HEK293 (cell line): ENCODE measurements around the gene RAPGEFL1.

ENCODE experiments used
- GLI2 ChIP-seq: fragments of 450-650 bp; formaldehyde crosslinking; IDR thresholded peaks from 2 replicates; pipeline ENCODE4; 2017; ENCODE audit warnings: missing biosample characterization, missing genetic modification characterization, low read depth, borderline replicate concordance
- HOXA7 ChIP-seq: sonication (generic); formaldehyde crosslinking; IDR thresholded peaks from 2 replicates; pipeline ENCODE4 v1.8.1; 2022; ENCODE audit warnings: missing genetic modification reagents, borderline replicate concordance
- HOXC10 ChIP-seq: sonication (generic); formaldehyde crosslinking; IDR thresholded peaks from 2 replicates; pipeline ENCODE4 v1.8.1; 2023; ENCODE audit warnings: mild to moderate bottlenecking, missing genetic modification reagents
- PATZ1 ChIP-seq: fragments of 450-650 bp; formaldehyde crosslinking; IDR thresholded peaks from 2 replicates; pipeline ENCODE4 v1.5.1; 2016; ENCODE audit warnings: missing biosample characterization, missing genetic modification characterization
- ZBTB17 ChIP-seq: fragments of 450-650 bp; formaldehyde crosslinking; IDR thresholded peaks from 2 replicates; pipeline ENCODE4 v1.5.1; 2016; ENCODE audit warnings: missing biosample characterization, missing genetic modification characterization
- ZBTB6 ChIP-seq: fragments of 450-650 bp; formaldehyde crosslinking; IDR thresholded peaks from 2 replicates; pipeline ENCODE4 v1.5.1; 2017; ENCODE audit warnings: missing biosample characterization, missing genetic modification characterization
- ZFP3 ChIP-seq: fragments of 450-650 bp; formaldehyde crosslinking; IDR thresholded peaks from 2 replicates; pipeline ENCODE4 v1.5.1; 2016; ENCODE audit warnings: low read depth, missing biosample characterization, missing genetic modification characterization
- ZFP37 ChIP-seq: fragments of 450-650 bp; formaldehyde crosslinking; IDR thresholded peaks from 2 replicates; pipeline ENCODE4 v1.5.1; 2016; ENCODE audit warnings: missing biosample characterization, missing genetic modification characterization
- ZNF121 ChIP-seq: fragments of 450-650 bp; formaldehyde crosslinking; IDR thresholded peaks from 2 replicates; pipeline ENCODE4 v1.5.1; 2016; ENCODE audit warnings: missing biosample characterization, missing genetic modification characterization
- ZNF23 ChIP-seq: fragments of 450-650 bp; formaldehyde crosslinking; IDR thresholded peaks from 2 replicates; pipeline ENCODE4 v1.5.1; 2016; ENCODE audit warnings: missing biosample characterization, missing genetic modification characterization, borderline replicate concordance
- ZNF24 ChIP-seq: fragments of 450-650 bp; formaldehyde crosslinking; IDR thresholded peaks from 2 replicates; pipeline ENCODE4 v1.5.1; 2016; ENCODE audit warnings: missing biosample characterization, missing genetic modification characterization
- ZNF335 ChIP-seq: fragments of 450-650 bp; formaldehyde crosslinking; conservative IDR thresholded peaks from 2 replicates; pipeline ENCODE4 v1.5.1; 2016; ENCODE audit warnings: missing biosample characterization, missing genetic modification characterization
- ZNF350 ChIP-seq: fragments of 450-650 bp; formaldehyde crosslinking; IDR thresholded peaks from 2 replicates; pipeline ENCODE4 v1.5.0; 2017; ENCODE audit warnings: missing biosample characterization, mild to moderate bottlenecking, missing genetic modification characterization
- ZNF473 ChIP-seq: fragments of 450-650 bp; formaldehyde crosslinking; IDR thresholded peaks from 2 replicates; pipeline ENCODE4 v1.5.1; 2017; ENCODE audit warnings: missing biosample characterization, missing genetic modification characterization
- ZNF521 ChIP-seq: fragments of 450-650 bp; formaldehyde crosslinking; IDR thresholded peaks from 2 replicates; pipeline ENCODE4 v1.5.1; 2017; ENCODE audit warnings: missing biosample characterization, mild to moderate bottlenecking, missing genetic modification characterization
- ZNF549 ChIP-seq: fragments of 450-650 bp; IDR thresholded peaks from 2 replicates; pipeline ENCODE4 v1.5.1; 2018; ENCODE audit warnings: missing biosample characterization, missing genetic modification characterization, mild to moderate bottlenecking, inconsistent platforms, moderate library complexity
- ZNF645 ChIP-seq: fragments of 450-650 bp; formaldehyde crosslinking; IDR thresholded peaks from 2 replicates; pipeline ENCODE4; 2016; ENCODE audit warnings: missing biosample characterization, missing genetic modification characterization
- ZNF654 ChIP-seq: fragments of 450-650 bp; formaldehyde crosslinking; IDR thresholded peaks from 2 replicates; pipeline ENCODE4 v1.5.1; 2016; ENCODE audit warnings: low read depth, missing biosample characterization, missing genetic modification characterization
- ZNF777 ChIP-seq: fragments of 450-650 bp; formaldehyde crosslinking; IDR thresholded peaks from 2 replicates; pipeline ENCODE4 v1.5.1; 2017; ENCODE audit warnings: missing biosample characterization, missing genetic modification characterization, borderline replicate concordance
- ZNF792 ChIP-seq: fragments of 450-650 bp; formaldehyde crosslinking; IDR thresholded peaks from 2 replicates; pipeline ENCODE4 v1.5.1; 2016; ENCODE audit warnings: missing biosample characterization, missing genetic modification characterization
- TF ChIP-seq, protein P1 (sequence below): fragments of 450-650 bp; formaldehyde crosslinking; IDR thresholded peaks from 2 replicates; pipeline ENCODE4 v1.5.1; 2016; ENCODE audit warnings: missing biosample characterization, missing genetic modification characterization, borderline replicate concordance
- TF ChIP-seq, protein P2 (sequence below): fragments of 450-650 bp; formaldehyde crosslinking; IDR thresholded peaks from 2 replicates; pipeline ENCODE4 v1.5.1; 2016; ENCODE audit warnings: missing biosample characterization, missing genetic modification characterization
- TF ChIP-seq, protein P3 (sequence below): fragments of 450-650 bp; formaldehyde crosslinking; IDR thresholded peaks from 2 replicates; pipeline ENCODE4 v1.5.1; 2016; ENCODE audit warnings: missing biosample characterization, missing genetic modification characterization
- TF ChIP-seq, protein P4 (sequence below): fragments of 450-650 bp; formaldehyde crosslinking; IDR thresholded peaks from 2 replicates; pipeline ENCODE4 v1.5.1; 2017; ENCODE audit warnings: missing biosample characterization, mild to moderate bottlenecking, missing genetic modification characterization, moderate library complexity

The RAPGEFL1 gene

GRCh38 chr17:40218740-40219593, 41.7 kb downstream of the RAPGEFL1 start, which contains the start of gene WIPF2 (continued):
- TF ChIP-seq, protein P1, sequence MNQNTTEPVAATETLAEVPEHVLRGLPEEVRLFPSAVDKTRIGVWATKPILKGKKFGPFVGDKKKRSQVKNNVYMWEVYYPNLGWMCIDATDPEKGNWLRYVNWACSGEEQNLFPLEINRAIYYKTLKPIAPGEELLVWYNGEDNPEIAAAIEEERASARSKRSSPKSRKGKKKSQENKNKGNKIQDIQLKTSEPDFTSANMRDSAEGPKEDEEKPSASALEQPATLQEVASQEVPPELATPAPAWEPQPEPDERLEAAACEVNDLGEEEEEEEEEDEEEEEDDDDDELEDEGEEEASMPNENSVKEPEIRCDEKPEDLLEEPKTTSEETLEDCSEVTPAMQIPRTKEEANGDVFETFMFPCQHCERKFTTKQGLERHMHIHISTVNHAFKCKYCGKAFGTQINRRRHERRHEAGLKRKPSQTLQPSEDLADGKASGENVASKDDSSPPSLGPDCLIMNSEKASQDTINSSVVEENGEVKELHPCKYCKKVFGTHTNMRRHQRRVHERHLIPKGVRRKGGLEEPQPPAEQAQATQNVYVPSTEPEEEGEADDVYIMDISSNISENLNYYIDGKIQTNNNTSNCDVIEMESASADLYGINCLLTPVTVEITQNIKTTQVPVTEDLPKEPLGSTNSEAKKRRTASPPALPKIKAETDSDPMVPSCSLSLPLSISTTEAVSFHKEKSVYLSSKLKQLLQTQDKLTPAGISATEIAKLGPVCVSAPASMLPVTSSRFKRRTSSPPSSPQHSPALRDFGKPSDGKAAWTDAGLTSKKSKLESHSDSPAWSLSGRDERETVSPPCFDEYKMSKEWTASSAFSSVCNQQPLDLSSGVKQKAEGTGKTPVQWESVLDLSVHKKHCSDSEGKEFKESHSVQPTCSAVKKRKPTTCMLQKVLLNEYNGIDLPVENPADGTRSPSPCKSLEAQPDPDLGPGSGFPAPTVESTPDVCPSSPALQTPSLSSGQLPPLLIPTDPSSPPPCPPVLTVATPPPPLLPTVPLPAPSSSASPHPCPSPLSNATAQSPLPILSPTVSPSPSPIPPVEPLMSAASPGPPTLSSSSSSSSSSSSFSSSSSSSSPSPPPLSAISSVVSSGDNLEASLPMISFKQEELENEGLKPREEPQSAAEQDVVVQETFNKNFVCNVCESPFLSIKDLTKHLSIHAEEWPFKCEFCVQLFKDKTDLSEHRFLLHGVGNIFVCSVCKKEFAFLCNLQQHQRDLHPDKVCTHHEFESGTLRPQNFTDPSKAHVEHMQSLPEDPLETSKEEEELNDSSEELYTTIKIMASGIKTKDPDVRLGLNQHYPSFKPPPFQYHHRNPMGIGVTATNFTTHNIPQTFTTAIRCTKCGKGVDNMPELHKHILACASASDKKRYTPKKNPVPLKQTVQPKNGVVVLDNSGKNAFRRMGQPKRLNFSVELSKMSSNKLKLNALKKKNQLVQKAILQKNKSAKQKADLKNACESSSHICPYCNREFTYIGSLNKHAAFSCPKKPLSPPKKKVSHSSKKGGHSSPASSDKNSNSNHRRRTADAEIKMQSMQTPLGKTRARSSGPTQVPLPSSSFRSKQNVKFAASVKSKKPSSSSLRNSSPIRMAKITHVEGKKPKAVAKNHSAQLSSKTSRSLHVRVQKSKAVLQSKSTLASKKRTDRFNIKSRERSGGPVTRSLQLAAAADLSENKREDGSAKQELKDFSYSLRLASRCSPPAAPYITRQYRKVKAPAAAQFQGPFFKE (tag by site-specific recombination) = no peak
- TF ChIP-seq PATZ1 (tag by site-specific recombination) (peak; percentile 59; the same call in 1 of the 2 replicates), ZNF473 (no peak), ZNF521 (tag by site-specific recombination) (no peak), ZNF23 (no peak), ZBTB6 (no peak), HOXC10 (no peak), ZBTB17 (tag by site-specific recombination) (peak; percentile 83), ZNF549 (no peak), ZNF335 (tag by site-specific recombination) (peak; percentile 83), HOXA7 (CRISPR knock-in tag) (no peak), ZNF654 (no peak), ZFP3 (no peak), ZNF792 (tag by site-specific recombination) (no peak), ZNF777 (tag by site-specific recombination) (no peak), GLI2 (tag by site-specific recombination) (no peak), ZNF350 (tag by site-specific recombination) (no peak), ZNF121 (tag by site-specific recombination) (no peak), ZNF24 (tag by site-specific recombination) (no peak), ZNF645 (no peak), ZFP37 (tag by site-specific recombination) (no peak)
- TF ChIP-seq, protein P2, sequence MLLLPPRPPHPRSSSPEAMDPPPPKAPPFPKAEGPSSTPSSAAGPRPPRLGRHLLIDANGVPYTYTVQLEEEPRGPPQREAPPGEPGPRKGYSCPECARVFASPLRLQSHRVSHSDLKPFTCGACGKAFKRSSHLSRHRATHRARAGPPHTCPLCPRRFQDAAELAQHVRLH (tag by site-specific recombination) = no peak
- TF ChIP-seq, protein P3, sequence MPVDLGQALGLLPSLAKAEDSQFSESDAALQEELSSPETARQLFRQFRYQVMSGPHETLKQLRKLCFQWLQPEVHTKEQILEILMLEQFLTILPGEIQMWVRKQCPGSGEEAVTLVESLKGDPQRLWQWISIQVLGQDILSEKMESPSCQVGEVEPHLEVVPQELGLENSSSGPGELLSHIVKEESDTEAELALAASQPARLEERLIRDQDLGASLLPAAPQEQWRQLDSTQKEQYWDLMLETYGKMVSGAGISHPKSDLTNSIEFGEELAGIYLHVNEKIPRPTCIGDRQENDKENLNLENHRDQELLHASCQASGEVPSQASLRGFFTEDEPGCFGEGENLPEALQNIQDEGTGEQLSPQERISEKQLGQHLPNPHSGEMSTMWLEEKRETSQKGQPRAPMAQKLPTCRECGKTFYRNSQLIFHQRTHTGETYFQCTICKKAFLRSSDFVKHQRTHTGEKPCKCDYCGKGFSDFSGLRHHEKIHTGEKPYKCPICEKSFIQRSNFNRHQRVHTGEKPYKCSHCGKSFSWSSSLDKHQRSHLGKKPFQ (tag by site-specific recombination) = no peak
- TF ChIP-seq, protein P4, sequence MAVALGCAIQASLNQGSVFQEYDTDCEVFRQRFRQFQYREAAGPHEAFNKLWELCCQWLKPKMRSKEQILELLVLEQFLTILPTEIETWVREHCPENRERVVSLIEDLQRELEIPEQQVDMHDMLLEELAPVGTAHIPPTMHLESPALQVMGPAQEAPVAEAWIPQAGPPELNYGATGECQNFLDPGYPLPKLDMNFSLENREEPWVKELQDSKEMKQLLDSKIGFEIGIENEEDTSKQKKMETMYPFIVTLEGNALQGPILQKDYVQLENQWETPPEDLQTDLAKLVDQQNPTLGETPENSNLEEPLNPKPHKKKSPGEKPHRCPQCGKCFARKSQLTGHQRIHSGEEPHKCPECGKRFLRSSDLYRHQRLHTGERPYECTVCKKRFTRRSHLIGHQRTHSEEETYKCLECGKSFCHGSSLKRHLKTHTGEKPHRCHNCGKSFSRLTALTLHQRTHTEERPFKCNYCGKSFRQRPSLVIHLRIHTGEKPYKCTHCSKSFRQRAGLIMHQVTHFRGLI = peak; percentile 54; the same call in 1 of the 2 replicates
